ENCODE measurements around the gene OR1N2.
"Not testable (repeated sequence)": the region's sequence is repeated elsewhere in the genome, so short reads cannot be mapped to it uniquely, and the experiment has no call there.

Gene OR1N2

DNA sequence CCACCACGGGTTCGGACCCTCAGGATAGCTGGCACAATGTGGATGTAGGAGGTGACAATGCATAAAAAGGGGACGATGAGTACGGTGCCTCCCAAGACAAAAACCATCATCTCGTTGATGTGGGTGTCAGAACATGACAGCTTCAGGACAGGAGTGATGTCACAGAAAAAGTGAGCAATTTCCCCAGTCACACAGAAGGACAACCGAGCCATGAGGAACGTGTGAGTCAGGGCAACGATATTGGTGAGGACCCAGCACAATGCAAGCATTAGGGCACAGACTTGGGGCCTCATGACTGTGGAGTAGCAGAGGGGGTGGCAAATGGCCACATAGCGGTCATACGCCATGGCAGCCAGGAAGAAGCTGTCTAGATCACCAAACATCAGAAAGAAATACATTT, 26.3 kb upstream of the OR1N2 start:
- TF ChIP-seq, protein P1, sequence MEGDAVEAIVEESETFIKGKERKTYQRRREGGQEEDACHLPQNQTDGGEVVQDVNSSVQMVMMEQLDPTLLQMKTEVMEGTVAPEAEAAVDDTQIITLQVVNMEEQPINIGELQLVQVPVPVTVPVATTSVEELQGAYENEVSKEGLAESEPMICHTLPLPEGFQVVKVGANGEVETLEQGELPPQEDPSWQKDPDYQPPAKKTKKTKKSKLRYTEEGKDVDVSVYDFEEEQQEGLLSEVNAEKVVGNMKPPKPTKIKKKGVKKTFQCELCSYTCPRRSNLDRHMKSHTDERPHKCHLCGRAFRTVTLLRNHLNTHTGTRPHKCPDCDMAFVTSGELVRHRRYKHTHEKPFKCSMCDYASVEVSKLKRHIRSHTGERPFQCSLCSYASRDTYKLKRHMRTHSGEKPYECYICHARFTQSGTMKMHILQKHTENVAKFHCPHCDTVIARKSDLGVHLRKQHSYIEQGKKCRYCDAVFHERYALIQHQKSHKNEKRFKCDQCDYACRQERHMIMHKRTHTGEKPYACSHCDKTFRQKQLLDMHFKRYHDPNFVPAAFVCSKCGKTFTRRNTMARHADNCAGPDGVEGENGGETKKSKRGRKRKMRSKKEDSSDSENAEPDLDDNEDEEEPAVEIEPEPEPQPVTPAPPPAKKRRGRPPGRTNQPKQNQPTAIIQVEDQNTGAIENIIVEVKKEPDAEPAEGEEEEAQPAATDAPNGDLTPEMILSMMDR (IDR thresholded peaks at IDR 0.05; ENCODE audit: low read depth, low read length) = no peak
- H3K4me3 ChIP-seq (replicated peaks in 1 of 2; ENCODE audit: low read depth in 2 of 2, low read length in 2 of 2) = no peak overlapping the region
- no peak for DNase-seq (ENCODE audit: low read depth in 2 of 2)

DNA sequence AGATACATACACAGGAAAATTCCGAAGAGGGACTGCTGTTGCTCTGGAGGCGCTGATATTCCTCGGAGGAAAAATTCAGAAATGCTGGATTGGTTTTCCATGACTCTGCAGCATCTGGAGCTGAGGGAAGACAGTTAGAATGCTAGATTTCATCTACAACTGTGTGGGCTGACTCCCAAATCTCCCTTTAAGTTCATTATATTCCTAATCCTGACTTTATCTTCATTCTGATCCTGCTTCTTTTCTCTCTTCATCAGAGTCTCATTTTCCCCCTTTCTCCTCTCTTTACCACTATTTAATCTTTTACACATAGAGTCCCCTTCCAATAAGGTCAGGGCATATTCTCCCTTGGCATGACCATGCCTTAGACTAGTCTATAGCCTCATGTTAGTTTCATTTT, 25.7 kb upstream of the OR1N2 start, which contains the start of gene OR1N1:
OR1N1 (minus strand) TSS at position 101 of the 400 bp plus-strand sequence; CDS start at position 101, 0 bp downstream.
- no peak within 1 kb of the TSS for H3K4me3 ChIP-seq (replicated peaks in 1 of 2; ENCODE audit: low read depth in 2 of 2, low read length in 2 of 2)
- TF ChIP-seq, protein P1 (IDR thresholded peaks at IDR 0.05; ENCODE audit: low read depth, low read length) = no peak
- no peak for DNase-seq (ENCODE audit: low read depth in 2 of 2)

GRCh38 chr9:122531157-122531556, 21.8 kb upstream of the OR1N2 start:
- H3K4me3 ChIP-seq (replicated peaks in 1 of 2; ENCODE audit: low read depth in 2 of 2, low read length in 2 of 2); DNase-seq (ENCODE audit: low read depth in 2 of 2): not testable (repeated sequence)

GRCh38 chr9:122536134-122536533, 16.8 kb upstream of the OR1N2 start:
- TF ChIP-seq, protein P1 (IDR thresholded peaks at IDR 0.05; ENCODE audit: low read depth, low read length) = no peak

DNA sequence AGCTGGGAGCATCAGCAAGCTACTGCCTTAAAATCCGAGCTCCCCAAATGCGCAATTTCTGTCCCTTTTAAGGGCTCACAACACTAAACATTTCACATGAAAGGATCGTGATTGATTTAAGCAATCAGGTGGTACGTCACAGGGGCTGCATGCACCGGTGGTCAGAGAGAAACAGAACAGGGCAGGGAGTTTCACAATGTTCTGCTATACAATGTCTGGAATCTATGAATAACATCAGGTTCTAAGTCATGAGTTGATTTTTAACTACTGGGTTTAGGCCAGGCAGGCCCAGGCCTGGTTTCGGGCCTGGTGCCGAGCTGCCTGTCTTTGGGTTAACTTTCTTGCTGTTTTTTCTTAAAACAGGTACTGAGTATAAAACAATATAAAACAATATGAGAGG, 15.8 kb upstream of the OR1N2 start:
- not testable (repeated sequence) for DNase-seq (ENCODE audit: low read depth in 2 of 2); H3K4me3 ChIP-seq (replicated peaks in 1 of 2; ENCODE audit: low read depth in 2 of 2, low read length in 2 of 2)

More at GRCh38 chr9:122536134-122536533, 16.8 kb upstream of the OR1N2 start:
- H3K4me3 ChIP-seq (replicated peaks in 1 of 2; ENCODE audit: low read depth in 2 of 2, low read length in 2 of 2) = no peak overlapping the region
- DNase-seq (ENCODE audit: low read depth in 2 of 2) = peak in 1 of 2 donors; percentile 0

DNA sequence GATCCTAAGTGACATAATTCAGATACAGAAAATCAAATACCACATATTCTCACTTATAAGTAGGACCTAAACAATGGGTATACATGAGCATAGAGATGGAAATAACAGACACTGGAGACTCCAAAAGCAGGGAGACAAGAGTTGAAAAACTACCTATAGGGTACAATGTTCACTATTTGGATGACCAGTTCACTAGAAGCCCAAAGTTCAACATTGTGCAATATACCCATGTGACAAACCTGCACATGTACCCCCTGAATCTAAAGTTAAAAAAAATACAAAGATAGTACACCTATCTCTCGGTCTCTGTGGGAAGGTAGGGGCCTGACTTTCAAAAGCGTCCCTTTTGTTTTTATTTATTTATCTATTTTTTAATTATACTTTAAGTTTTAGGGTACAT, 14.2 kb upstream of the OR1N2 start:
- TF ChIP-seq, protein P1 (IDR thresholded peaks at IDR 0.05; ENCODE audit: low read depth, low read length) = no peak
- H3K4me3 ChIP-seq (replicated peaks in 1 of 2; ENCODE audit: low read depth in 2 of 2, low read length in 2 of 2) = no peak overlapping the region
- DNase-seq (ENCODE audit: low read depth in 2 of 2) = no peak

GRCh38 chr9:122546196-122546595, 6.7 kb upstream of the OR1N2 start:
- no peak overlapping the region for H3K4me3 ChIP-seq (replicated peaks in 1 of 2; ENCODE audit: low read depth in 2 of 2, low read length in 2 of 2)
- no peak for DNase-seq (ENCODE audit: low read depth in 2 of 2)
- TF ChIP-seq, protein P1 (IDR thresholded peaks at IDR 0.05; ENCODE audit: low read depth, low read length) = no peak

DNA sequence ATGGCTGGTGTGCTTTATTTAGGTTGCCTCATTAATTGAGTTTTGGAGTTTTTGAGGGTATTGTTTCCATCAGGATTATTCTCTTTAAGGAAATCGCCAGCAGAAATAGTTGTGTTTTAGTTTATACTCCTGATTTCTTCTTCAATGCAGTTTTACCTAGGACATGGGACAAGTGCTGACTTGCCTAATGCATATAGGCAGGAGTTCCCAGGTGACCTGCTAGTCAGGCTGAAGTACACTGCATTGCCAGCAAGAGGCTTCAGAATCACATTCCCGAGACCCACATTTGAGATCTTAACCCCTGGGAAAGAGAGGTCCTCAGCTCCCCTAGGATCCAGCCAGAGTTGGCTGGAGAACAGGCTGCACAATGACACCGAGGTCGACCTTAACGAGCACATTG, 1.5 kb upstream of the OR1N2 start:
- no peak overlapping the region for H3K4me3 ChIP-seq (replicated peaks in 1 of 2; ENCODE audit: low read depth in 2 of 2, low read length in 2 of 2)
- no peak for DNase-seq (ENCODE audit: low read depth in 2 of 2)
- TF ChIP-seq, protein P1 (IDR thresholded peaks at IDR 0.05; ENCODE audit: low read depth, low read length) = no peak
